ENCODE measurements around the gene NBAS. TPM values are rescaled to one million over a fixed set of nuclear protein-coding genes. Genes with fewer than 3 reads are reported as not detected.
"Not testable (repeated sequence)": the region's sequence is repeated elsewhere in the genome, so short reads cannot be mapped to it uniquely, and the experiment has no call there.

Gene NBAS
- total and polyA plus RNA-seq, 2 donors (not counting 3 experiments of a cell fraction or from before 2014, with no cell fraction given), result 29.4 to 43.0 TPM

DNA sequence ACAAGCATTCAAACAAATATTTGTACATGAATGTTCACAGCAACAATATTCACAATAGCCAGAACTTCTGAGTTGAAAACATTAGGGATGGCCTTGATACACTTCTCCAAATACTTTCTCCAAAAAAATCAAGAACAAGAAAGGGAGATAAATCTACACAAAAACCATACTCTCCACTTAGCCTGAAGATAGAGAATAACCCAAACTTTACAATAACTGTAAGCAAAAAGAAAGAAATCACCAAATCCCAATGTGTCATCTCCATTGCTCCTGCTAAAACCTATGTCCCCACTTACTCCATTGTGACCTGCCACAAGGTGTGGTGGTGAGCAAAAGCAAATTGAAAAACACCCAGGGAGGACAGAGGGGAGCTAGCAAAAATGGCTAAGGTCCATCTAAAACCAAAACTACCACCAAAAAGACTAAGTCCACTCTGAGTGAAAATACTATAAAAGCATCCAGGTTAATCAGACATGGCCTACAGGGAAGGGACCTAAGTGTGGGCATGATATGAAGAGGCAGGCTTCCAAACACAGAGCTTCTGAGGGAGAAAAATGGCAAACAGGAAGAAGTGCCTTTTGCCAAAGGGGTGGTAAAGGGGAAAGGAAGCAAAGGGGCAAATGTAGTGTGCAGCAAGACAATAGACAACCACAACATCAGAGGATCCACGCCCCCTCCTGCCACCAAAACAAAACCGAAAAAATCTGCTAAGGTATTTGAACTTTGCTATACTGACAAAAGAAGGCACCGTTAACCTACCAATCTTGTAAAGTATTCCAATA is 56.1 kb downstream of the NBAS start:
- TF ChIP-seq, protein P1, sequence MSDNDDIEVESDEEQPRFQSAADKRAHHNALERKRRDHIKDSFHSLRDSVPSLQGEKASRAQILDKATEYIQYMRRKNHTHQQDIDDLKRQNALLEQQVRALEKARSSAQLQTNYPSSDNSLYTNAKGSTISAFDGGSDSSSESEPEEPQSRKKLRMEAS (IDR thresholded peaks at IDR 0.05; ENCODE audit: insufficient read depth, insufficient read length), result no peak
- TF ChIP-seq, protein P2, sequence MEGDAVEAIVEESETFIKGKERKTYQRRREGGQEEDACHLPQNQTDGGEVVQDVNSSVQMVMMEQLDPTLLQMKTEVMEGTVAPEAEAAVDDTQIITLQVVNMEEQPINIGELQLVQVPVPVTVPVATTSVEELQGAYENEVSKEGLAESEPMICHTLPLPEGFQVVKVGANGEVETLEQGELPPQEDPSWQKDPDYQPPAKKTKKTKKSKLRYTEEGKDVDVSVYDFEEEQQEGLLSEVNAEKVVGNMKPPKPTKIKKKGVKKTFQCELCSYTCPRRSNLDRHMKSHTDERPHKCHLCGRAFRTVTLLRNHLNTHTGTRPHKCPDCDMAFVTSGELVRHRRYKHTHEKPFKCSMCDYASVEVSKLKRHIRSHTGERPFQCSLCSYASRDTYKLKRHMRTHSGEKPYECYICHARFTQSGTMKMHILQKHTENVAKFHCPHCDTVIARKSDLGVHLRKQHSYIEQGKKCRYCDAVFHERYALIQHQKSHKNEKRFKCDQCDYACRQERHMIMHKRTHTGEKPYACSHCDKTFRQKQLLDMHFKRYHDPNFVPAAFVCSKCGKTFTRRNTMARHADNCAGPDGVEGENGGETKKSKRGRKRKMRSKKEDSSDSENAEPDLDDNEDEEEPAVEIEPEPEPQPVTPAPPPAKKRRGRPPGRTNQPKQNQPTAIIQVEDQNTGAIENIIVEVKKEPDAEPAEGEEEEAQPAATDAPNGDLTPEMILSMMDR (IDR thresholded peaks at IDR 0.05; ENCODE audit: extremely low read depth in 1 of 2, insufficient read depth in 1 of 2, low read depth in 1 of 2, low read length in 2 of 2), result no peak
- TF ChIP-seq MYC (IDR thresholded peaks at IDR 0.05; ENCODE audit: low read depth, low read length) (no peak), POLR2A (IDR thresholded peaks at IDR 0.05; ENCODE audit: low read depth, low read length) (no peak), EZH2 (IDR thresholded peaks at IDR 0.05; ENCODE audit: borderline replicate concordance, low read depth, low read length, severe bottlenecking) (no peak), FOS (IDR thresholded peaks at IDR 0.05; ENCODE audit: borderline replicate concordance, insufficient read depth, low read length) (no peak), POLR2AphosphoS5 (IDR thresholded peaks at IDR 0.05; ENCODE audit: insufficient read depth, low read depth, low read length) (no peak), GATA2 (IDR thresholded peaks at IDR 0.05; ENCODE audit: insufficient read depth, insufficient read length, low read depth, low read length) (no peak), JUN (IDR thresholded peaks at IDR 0.05; ENCODE audit: borderline replicate concordance, insufficient read depth, insufficient read length, low read depth) (no peak)
- H3K9me1 ChIP-seq (replicated peaks; ENCODE audit: control insufficient read depth, extremely low read depth, insufficient read depth, low read length), result no peaks in the 10 kb centered on the region
- CTCF ChIA-PET, result interaction anchor here (1.4 kb wide), 1 partner anchor 21 kb away, joined by 3 read pairs; no protein-coding TSS in a partner anchor

DNA sequence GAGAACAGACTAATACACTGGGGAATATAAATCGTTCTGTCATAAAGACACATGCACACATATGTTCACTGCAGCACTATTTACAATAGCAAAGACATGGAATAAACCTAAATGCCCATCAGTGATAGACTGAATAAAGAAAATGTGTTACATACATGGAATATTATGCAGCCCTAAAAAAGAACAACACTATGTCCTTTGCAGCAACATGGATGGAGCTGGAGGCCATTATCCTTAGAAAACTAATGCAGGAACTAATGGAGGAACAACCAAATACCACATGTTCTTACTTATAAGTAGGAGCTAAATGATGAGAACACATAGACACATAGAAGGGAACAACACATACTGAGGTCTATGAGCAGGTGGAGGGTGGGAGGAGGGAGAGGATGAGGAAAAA is 61.9 kb downstream of the NBAS start:
- intact Hi-C loops (cut with micrococcal nuclease); H3K9me3 ChIP-seq (replicated peaks; ENCODE audit: control insufficient read depth, insufficient read depth, low read length); BruUV-seq (replicated peaks); H3K79me2 ChIP-seq (ENCODE audit: control insufficient read depth, insufficient read depth, low read length); H3K4me1 ChIP-seq (ENCODE audit: control insufficient read depth, extremely low read depth, insufficient read depth, low read length); H2AFZ ChIP-seq (ENCODE audit: low read depth, low read length); H3K27me3 ChIP-seq (ENCODE audit: control insufficient read depth in 2 of 2, insufficient read depth in 2 of 2, low read length in 2 of 2); H3K9me1 ChIP-seq (replicated peaks; ENCODE audit: control insufficient read depth, extremely low read depth, insufficient read depth, low read length); dilution Hi-C loops (cut with MboI; ENCODE audit: extremely low pct_ligation_motif_present, low sequenced_read_pairs); CTCF ChIA-PET; FAIRE-seq; H3K4me2 ChIP-seq (ENCODE audit: insufficient read depth, low read length); H3K27ac ChIP-seq (ENCODE audit: insufficient read depth, low read depth, low read length); POLR2A ChIA-PET; H3K4me3 ChIP-seq (replicated peaks in 1 of 3; ENCODE audit: insufficient read depth in 1 of 3, low read depth in 1 of 3, low read length in 3 of 3); H4K20me1 ChIP-seq (replicated peaks; ENCODE audit: control insufficient read depth, extremely low read depth, insufficient read depth, low read length); DNase-seq (ENCODE audit: low read depth, low spot score); H3K36me3 ChIP-seq (ENCODE audit: control insufficient read depth in 2 of 2, extremely low read depth in 1 of 2, insufficient read depth in 2 of 2, low read length in 2 of 2); H3K9ac ChIP-seq (replicated peaks; ENCODE audit: extremely low read depth, insufficient read depth, low read length): not testable (repeated sequence)

More for the DNA sequence above, 56.1 kb downstream of the NBAS start:
- intact Hi-C loops (cut with micrococcal nuclease), result no loop called here
- no peak overlapping the region for H3K27ac ChIP-seq (ENCODE audit: insufficient read depth, low read depth, low read length)
- no peaks in the 10 kb centered on the region for H4K20me1 ChIP-seq (replicated peaks; ENCODE audit: control insufficient read depth, extremely low read depth, insufficient read depth, low read length)
- H3K79me2 ChIP-seq (ENCODE audit: control insufficient read depth, insufficient read depth, low read length), result no peaks in the 10 kb centered on the region
- FAIRE-seq (no peak), DNase-seq (ENCODE audit: low read depth, low spot score) (peak; percentile 25)
- H3K4me2 ChIP-seq (ENCODE audit: insufficient read depth, low read length), result no peak overlapping the region
- H3K4me3 ChIP-seq (replicated peaks in 1 of 3; ENCODE audit: insufficient read depth in 1 of 3, low read depth in 1 of 3, low read length in 3 of 3), result no peak overlapping the region
- POLR2A ChIA-PET, result no interaction called here
- no peaks in the 10 kb centered on the region for H3K27me3 ChIP-seq (ENCODE audit: control insufficient read depth in 2 of 2, insufficient read depth in 2 of 2, low read length in 2 of 2)
- H2AFZ ChIP-seq (ENCODE audit: low read depth, low read length), result no peak overlapping the region
- no peaks in the 10 kb centered on the region for H3K9me3 ChIP-seq (replicated peaks; ENCODE audit: control insufficient read depth, insufficient read depth, low read length)
- dilution Hi-C loops (cut with MboI; ENCODE audit: extremely low pct_ligation_motif_present, low sequenced_read_pairs), result no loop called here
- peaks cover 0 to 5% of the 10 kb centered on the region in 2 experiments for H3K36me3 ChIP-seq (ENCODE audit: control insufficient read depth in 2 of 2, extremely low read depth in 1 of 2, insufficient read depth in 2 of 2, low read length in 2 of 2)
- H3K9ac ChIP-seq (replicated peaks; ENCODE audit: extremely low read depth, insufficient read depth, low read length), result no peak overlapping the region
- peaks cover 2% of the 10 kb centered on the region for H3K4me1 ChIP-seq (ENCODE audit: control insufficient read depth, extremely low read depth, insufficient read depth, low read length)
- BruUV-seq (replicated peaks), result no TSS peak

Measured in endothelial cell of umbilical vein (primary cell).